ENCODE data around the gene CHDH.

Gene CHDH

DNA sequence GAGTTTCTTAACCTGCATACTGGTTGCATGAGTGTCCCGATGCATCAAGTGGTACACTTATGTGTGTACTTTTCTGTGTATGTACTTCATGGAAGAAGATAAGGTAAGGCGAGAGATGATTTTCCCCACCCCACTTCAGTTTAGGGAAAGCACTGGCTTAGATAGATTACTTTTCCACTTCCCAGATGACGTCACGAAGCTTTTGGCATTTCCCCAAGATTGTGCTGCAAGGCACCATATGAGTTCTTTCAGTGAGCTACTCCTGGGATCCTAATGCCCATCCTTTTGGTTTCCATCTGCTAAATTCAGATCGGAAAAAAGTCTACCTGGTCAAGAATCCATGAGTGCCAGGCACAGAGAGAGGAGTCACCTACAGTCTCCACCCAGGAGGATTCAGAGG, 4.7 kb upstream of the CHDH start:
- DNase-seq: no peak

- no peak for DNase-seq
Measured at GRCh38 chr3:53849916-53850315, 3.7 kb upstream of the CHDH start.

- DNase-seq: no peak
Measured at GRCh38 chr3:53846851-53847155, 584 bp upstream of the CHDH start.

DNA sequence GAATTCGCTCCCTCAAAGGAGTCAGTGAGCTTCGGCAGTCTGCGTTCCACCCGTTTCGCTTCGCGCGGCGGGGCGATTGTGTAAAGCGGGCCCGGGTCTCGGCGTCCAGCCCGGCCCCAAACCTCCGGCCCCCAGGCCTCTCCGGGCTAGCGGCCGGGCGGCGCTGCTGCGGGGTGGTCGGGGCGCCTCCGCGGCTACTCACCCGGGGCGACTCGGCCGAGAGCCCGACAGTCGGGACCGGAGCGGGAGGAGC, 412 bp downstream of the CHDH start:
- DNase-seq: no peak

DNA sequence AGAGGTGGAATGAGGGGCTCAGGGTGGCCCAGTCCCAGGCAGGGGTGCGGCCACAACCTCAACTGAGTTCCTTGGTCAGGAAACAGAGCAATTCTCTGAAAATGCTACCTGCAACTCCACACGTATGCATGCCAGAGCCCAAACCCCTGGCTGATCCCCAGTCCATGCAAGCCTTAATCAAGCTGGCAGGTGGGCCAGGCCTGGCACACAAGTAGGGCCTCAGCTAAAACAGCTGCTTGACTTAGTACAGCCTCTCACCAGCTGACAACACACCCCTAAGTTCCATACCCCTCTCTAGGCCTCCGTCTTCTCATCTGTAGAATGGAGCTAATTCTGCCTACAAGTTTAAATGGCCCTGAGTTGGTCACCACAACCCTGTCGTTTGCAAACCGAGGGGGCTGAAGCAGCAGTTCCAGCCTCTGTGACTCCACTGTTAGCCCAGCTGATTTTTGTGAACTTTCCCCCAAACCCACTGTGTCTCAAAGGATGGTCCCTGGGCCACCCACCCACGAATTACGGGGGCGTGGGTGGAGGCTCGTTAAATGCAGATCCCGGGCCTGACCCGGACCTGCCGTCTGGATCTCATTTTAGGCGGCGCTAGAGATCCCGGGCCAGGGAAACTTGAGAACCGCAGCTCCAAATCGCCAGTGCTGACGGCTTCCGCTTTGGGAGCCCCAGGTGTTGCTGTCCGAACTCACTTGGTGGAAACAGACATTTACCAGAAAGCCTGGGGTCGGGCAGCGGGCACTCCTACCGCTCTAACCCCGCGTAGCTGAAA, 927 bp downstream of the CHDH start:
- no peak for DNase-seq

DNA sequence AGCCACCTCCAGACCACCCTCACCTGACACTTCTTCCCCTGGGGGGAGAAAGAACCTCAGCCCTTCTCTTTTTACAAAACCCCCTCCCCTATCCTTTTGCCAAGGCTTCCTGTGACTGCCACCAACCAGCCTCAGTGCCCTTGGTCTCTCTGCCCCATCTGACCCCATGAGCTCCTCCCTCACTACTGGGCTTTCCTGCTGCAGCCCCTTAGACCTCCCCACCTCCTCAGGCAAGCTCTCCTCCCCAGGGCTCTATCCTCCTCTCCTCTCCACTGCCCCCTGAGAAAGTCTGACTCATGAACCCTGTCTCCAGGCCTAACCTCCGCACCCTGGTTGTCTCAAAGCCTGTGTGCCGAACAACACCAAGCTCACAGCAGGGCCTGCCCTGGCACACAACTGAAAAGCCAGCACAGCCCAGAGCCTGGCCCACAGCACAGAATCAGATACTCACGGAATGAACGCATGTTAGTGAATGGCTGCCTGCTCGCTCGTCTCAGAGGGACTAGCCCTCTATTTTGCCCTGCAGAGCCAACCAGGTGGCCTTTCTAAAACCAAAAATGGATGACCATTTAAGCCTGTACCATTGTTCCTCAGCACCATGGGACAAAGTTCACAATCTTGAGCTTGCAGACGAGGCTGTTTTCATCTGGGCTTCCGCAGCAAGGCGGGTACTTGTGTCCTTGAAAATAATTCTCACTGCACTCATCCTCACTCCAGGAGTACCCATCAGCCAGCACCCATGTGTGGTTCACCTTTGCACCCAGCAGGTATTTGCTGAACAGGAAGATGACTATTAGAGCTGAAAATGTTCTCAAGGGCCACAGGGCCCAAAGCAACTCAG, 1.7 kb downstream of the CHDH start:
- no peak for DNase-seq

DNA sequence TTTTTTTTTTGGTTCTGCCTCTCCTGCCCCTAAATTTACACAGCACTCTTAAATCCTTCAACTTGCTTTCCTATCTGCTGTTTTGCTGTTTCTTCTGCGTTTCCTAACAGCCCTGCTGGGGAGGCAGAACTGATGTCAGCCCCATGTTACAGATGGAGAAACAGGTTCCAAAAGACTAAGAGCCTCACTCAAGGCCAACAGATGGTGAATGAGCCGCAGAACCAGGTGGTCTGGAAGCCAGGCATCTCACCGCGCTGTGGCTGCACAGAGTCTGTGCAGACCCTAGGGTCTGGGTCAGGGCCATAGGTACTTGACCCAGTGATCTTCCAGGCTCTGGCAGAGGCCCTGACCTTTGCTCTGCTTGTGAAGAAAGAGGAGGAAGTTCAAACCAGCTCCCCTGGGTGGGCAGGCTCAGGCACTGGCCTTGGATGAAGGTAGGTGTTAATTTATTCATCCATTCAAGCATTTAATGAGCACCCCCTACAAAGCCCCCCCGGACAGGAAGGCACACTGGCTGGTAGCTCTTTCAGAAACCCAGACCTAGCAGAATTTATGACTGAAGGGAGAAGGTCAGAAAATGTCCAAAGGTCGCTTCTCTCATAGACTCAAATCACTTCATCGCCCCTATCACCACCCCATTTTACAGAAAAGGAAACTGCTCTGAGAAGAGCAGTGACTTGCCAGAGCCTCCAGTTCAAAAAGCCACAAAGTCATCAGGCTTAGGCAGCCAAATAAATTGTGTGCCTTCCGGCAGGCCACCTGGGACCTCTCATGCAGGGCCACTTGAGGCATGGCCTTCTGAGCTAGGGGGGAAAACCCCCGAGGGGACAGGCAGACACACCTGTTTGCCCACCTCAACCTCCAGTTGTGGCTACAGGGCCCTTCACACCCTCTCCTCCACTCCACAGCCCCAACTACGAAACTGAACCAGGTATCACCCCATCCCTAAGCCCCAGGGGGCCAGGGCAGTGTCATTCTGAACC, 2.7 kb downstream of the CHDH start:
- no peak for DNase-seq

- DNase-seq: no peak
Measured at GRCh38 chr3:53842436-53843194, 3.6 kb downstream of the CHDH start.

- DNase-seq: no peak
Measured at GRCh38 chr3:53841296-53841695, 4.9 kb downstream of the CHDH start.

GRCh38 chr3:53837331-53837730, 8.9 kb downstream of the CHDH start:
- no peak for DNase-seq

- no peak for DNase-seq
Measured at GRCh38 chr3:53836084-53836872, 9.9 kb downstream of the CHDH start.

DNA sequence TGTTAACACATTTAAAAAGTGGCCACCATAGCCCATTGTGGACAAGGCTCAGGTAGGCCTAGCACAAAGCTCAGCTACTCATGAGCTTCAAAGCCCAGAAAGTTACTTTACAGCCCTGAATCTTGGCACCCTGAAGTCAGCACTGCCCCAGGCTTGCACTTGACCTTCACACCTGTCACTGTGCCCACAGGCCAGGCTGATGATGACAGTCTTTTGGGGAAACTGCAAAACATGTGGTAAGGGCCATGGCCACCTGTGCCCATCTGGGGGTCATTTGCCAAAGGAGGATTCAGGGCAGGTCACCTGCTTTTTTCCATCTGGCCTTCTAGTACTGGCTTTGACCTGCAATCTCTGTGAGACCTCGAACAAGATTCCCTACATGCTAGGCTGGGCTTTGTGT, 11.0 kb downstream of the CHDH start:
- no peak for DNase-seq

- no peak for DNase-seq
Measured at GRCh38 chr3:53834429-53835095, 11.7 kb downstream of the CHDH start.

DNA sequence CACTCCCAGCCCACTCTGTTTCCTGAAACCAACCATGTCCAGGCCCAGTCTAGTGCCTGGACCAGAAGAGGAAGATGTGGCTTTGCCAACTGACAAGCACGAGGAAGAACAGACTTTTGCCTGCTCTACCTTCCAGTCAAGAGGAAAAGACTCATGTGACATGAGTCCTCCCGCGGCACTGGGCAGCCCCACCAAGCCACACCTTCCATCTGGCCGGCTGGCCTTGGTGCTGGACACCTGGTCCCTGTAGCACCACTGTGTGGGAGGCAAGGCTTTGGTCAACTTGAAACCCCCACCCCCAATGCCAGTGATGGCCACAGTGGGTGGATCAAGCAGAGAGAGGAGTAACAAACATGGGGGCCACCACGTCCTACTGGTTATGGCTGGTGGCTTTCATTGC, 12.5 kb downstream of the CHDH start:
- no peak for DNase-seq

DNA sequence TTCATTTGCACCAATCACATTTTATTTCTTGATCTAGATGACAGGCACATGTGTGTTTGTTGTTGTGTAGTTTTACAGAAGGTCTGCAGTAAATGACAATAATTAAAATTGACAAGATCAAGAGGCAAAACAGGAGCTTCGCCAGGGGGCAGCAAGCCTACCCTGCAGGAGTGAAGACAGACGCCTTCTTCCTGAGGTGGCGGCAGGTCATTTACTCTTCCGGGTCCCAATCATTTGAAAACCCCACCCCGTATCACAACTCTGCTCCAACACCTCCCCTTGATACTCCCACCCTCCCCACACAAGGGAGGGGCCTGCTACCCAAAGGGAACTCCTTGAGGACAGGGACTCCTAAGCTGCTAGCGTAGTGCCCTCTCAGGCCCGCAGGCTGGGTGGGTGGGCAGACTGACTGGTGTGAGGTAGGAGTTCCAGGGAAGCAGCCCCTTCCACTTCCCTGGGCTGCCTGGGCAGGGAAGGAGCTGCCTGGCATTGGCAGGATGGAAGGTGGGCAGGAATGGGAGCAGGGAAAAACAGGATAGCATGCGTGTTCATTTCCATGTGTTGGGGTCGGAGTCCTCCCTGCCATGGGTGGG, 13.1 kb downstream of the CHDH start:
- DNase-seq: no peak

GRCh38 chr3:53830944-53831343, 15.3 kb downstream of the CHDH start:
- DNase-seq: no peak

GRCh38 chr3:53829605-53830004, 16.6 kb downstream of the CHDH start:
- no peak for DNase-seq

DNA sequence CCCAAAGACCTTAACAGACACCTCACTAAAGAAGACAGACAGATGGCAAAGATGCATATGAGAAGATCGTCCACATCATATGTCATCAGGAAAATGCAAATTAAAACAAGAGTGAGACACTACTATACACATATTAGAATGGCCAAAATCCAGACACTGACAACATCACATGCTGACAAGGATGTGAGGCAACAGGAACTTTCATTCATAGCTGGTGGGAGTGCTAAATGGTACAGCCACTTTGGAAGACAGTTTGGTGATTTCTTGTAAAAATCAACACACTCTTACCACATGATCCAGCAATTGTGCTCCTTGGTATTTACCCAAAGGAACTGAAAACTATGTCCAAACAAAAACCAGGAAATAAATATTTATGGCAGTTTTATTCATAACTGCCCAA, 17.6 kb downstream of the CHDH start:
- DNase-seq: no peak

DNA sequence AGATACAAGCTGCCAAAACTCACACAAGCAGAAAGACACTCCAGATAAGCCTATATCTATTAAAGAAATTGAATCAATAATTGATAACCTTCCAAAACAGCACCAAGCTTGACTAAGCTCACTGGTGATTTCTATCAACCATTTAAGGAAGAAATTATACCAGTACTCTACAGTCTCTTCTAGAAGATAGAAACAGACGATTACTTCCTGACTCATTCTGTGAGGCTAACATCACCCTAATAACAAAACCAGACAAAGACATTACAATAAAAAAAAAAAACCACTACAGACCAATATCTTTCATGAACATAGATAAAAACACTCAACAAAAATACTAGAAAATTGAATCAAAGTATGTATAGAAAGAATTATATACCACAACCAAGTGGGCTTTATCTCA, 20.2 kb downstream of the CHDH start:
- DNase-seq: no peak

DNA sequence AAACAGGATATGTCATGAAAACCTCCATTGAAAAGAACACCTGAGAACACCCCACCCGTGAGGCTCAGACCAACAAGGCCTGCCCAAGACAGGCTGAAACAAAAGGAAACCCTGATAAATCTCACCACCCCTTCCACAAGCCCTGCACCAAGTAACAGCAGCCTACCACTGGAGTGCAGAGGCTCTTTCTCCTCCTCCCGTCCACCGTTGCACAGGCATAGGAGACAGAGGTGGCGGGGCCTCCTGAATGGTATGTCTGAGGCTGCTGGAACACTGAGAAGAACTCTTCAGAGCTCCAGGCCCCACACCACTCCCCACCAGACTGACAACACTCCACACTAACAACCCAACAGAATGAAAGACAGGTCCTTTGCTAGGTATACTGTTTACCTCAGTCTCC, 21.4 kb downstream of the CHDH start:
- no peak for DNase-seq

All from effector CD8-positive, alpha-beta T cell (primary cell).